ENCODE data around the gene SPHK2.

SPHK2 gene

DNA sequence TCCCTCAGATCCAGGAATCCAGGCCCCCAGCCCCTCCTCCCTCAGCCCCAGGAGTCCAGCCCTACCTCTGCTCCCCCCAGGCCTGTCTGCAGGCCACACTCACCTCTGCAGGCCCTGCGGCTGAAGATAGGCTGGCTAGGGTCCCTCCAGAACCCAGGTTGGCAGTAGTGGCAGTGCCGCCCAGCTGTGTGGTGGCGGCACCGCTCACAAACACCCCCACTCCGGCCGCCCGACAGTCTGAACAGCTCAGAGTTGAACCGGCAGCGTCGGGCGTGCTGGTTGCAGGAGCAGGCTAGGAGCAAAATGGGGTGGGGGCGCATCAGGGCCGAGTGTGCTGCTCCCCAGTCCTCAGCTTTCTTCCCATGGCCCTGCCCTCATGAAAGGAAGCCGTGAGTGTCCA, 45.2 kb downstream of the SPHK2 start:
- Histone ChIP-seq H3K4me1 (ENCODE audit: control insufficient read depth, insufficient read depth, low read length) (no peaks in the 10 kb centered on the region), H3K4me3 (ENCODE audit: low read depth, low read length) (no peak overlapping the region), H3K9ac (ENCODE audit: low read depth, low read length) (no peak overlapping the region), H3K27me3 (ENCODE audit: control insufficient read depth, insufficient read depth, low read length) (no peaks in the 10 kb centered on the region), H3K27ac (ENCODE audit: low read depth, low read length) (no peak overlapping the region), H3K36me3 (ENCODE audit: control insufficient read depth, insufficient read depth, low read length) (no peaks in the 10 kb centered on the region), H3K9me3 (ENCODE audit: control insufficient read depth, insufficient read depth, low read length) (peaks cover 4% of the 10 kb centered on the region; the same call in 1 of the 2 replicates)

DNA sequence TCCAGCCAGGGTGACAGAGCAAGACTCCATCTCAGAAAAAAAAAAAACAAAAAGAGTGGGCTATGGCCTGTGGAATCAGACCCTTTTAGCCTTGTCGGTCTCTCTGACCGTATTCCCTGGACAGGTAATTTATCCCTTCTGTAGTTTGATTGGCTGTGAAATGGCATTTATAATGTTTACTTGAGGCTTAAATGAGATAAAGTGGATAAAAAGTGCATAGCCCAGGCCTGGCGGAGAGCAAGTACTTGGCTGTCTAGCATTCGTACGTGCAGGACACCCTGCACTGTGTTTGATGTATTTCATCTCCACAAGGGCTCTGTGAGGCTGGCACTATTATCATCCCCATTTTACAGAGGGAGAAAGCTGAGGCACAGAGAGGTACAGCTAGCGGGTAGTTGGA, 46.5 kb downstream of the SPHK2 start:
- Histone ChIP-seq H3K27me3 (ENCODE audit: control insufficient read depth, insufficient read depth, low read length) (no peaks in the 10 kb centered on the region), H3K36me3 (ENCODE audit: control insufficient read depth, insufficient read depth, low read length) (no peaks in the 10 kb centered on the region), H3K4me1 (ENCODE audit: control insufficient read depth, insufficient read depth, low read length) (no peaks in the 10 kb centered on the region), H3K9me3 (ENCODE audit: control insufficient read depth, insufficient read depth, low read length) (peaks cover 2% of the 10 kb centered on the region; the same call in 1 of the 2 replicates), H3K9ac (ENCODE audit: low read depth, low read length) (no peak overlapping the region), H3K4me3 (ENCODE audit: low read depth, low read length) (no peak overlapping the region), H3K27ac (ENCODE audit: low read depth, low read length) (no peak overlapping the region)

GRCh38 chr19:48668332-48668731, 49.0 kb downstream of the SPHK2 start:
- H3K9ac ChIP-seq (ENCODE audit: low read depth, low read length): no peak overlapping the region
- H3K9me3 ChIP-seq (ENCODE audit: control insufficient read depth, insufficient read depth, low read length): no peaks in the 10 kb centered on the region
- H3K27ac ChIP-seq (ENCODE audit: low read depth, low read length): no peak overlapping the region
- no peak overlapping the region for H3K4me3 ChIP-seq (ENCODE audit: low read depth, low read length)
- peaks cover 3% of the 10 kb centered on the region; the same call in 1 of the 2 replicates for H3K4me1 ChIP-seq (ENCODE audit: control insufficient read depth, insufficient read depth, low read length)
- H3K27me3 ChIP-seq (ENCODE audit: control insufficient read depth, insufficient read depth, low read length): no peaks in the 10 kb centered on the region
- H3K36me3 ChIP-seq (ENCODE audit: control insufficient read depth, insufficient read depth, low read length): no peaks in the 10 kb centered on the region

DNA sequence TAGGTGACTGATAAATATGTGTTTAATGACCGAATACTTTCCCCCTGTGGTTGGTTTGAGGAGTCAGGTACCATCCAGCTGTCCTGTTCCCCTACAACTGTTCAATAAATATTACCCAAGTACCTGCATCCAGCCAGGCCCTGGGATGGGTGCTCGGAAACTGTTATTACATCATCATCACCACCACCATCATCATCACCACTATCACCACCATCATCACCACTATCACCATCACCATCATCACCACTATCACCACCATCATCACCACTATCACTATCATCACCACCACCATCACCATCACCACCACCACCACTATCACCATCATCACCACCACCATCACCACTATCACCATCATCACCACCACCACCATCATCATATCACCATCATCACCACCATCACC, 49.5 kb downstream of the SPHK2 start:
- H3K27me3 ChIP-seq (ENCODE audit: control insufficient read depth, insufficient read depth, low read length): 0 out of 2 replicates have a peak, but pooled peaks cover 3% of the 10 kb centered on the region
- H3K9ac ChIP-seq (ENCODE audit: low read depth, low read length): no peak overlapping the region
- no peak overlapping the region for H3K27ac ChIP-seq (ENCODE audit: low read depth, low read length)
- H3K4me1 ChIP-seq (ENCODE audit: control insufficient read depth, insufficient read depth, low read length): peaks cover 7% of the 10 kb centered on the region
- H3K9me3 ChIP-seq (ENCODE audit: control insufficient read depth, insufficient read depth, low read length): no peaks in the 10 kb centered on the region
- H3K4me3 ChIP-seq (ENCODE audit: low read depth, low read length): no peak overlapping the region
- H3K36me3 ChIP-seq (ENCODE audit: control insufficient read depth, insufficient read depth, low read length): no peaks in the 10 kb centered on the region

DNA sequence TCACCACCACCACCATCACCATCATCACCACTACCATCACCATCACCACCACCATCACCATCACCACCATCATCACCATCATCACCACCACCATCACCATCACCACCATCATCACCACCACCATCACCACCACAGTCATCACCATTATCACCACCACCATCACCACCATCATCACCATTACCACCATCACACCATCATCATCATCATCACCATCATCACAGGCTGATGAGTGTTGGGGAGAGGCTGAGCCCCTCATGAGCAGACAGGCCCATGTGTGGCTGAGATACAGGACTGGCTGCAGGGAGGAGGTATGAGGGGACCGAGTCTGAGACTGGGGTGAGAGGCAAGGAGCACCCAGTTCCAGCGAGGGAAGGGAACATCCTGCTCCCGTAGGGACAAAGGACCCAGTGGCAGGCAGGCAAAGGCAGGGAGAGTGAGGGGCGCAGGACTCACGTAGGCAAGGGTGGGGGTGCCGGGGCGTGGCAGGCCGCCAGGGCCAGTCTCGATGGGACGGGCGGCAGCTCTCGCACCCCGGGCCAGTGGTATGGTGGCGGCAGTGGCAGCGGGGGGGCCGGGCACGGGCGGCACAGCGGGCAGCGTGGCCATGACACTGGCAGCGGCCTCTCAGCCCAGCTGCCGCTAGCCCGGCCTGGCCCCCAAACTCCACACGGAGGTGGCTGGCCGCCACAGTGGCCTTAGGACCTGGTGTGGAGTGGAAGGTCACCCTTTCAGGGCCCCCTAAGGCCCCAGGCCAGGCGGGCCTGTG, 50.8 kb downstream of the SPHK2 start:
- Histone ChIP-seq H3K9me3 (ENCODE audit: control insufficient read depth, insufficient read depth, low read length) (no peaks in the 10 kb centered on the region), H3K27me3 (ENCODE audit: control insufficient read depth, insufficient read depth, low read length) (0 out of 2 replicates have a peak, but pooled peaks cover 8% of the 10 kb centered on the region), H3K27ac (ENCODE audit: low read depth, low read length) (no peak overlapping the region), H3K9ac (ENCODE audit: low read depth, low read length) (no peak overlapping the region), H3K4me1 (ENCODE audit: control insufficient read depth, insufficient read depth, low read length) (peaks cover 20% of the 10 kb centered on the region), H3K4me3 (ENCODE audit: low read depth, low read length) (no peak overlapping the region), H3K36me3 (ENCODE audit: control insufficient read depth, insufficient read depth, low read length) (no peaks in the 10 kb centered on the region)

GRCh38 chr19:48670699-48671445, 51.6 kb downstream of the SPHK2 start:
- no peak overlapping the region for H3K4me3 ChIP-seq (ENCODE audit: low read depth, low read length)

GRCh38 chr19:48671446-48671995, 52.2 kb downstream of the SPHK2 start:
- Histone ChIP-seq H3K9me3 (ENCODE audit: control insufficient read depth, insufficient read depth, low read length) (no peaks in the 10 kb centered on the region), H3K27me3 (ENCODE audit: control insufficient read depth, insufficient read depth, low read length) (0 out of 2 replicates have a peak, but pooled peaks cover 8% of the 10 kb centered on the region), H3K4me3 (ENCODE audit: low read depth, low read length) (no peak overlapping the region), H3K9ac (ENCODE audit: low read depth, low read length) (no peak overlapping the region), H3K36me3 (ENCODE audit: control insufficient read depth, insufficient read depth, low read length) (no peaks in the 10 kb centered on the region), H3K4me1 (ENCODE audit: control insufficient read depth, insufficient read depth, low read length) (peaks cover 22% of the 10 kb centered on the region), H3K27ac (ENCODE audit: low read depth, low read length) (no peak overlapping the region)

More at GRCh38 chr19:48670699-48671445, 51.6 kb downstream of the SPHK2 start:
- Histone ChIP-seq H3K27ac (ENCODE audit: low read depth, low read length) (no peak overlapping the region), H3K4me1 (ENCODE audit: control insufficient read depth, insufficient read depth, low read length) (peaks cover 22% of the 10 kb centered on the region), H3K9me3 (ENCODE audit: control insufficient read depth, insufficient read depth, low read length) (no peaks in the 10 kb centered on the region), H3K27me3 (ENCODE audit: control insufficient read depth, insufficient read depth, low read length) (0 out of 2 replicates have a peak, but pooled peaks cover 8% of the 10 kb centered on the region), H3K36me3 (ENCODE audit: control insufficient read depth, insufficient read depth, low read length) (no peaks in the 10 kb centered on the region), H3K9ac (ENCODE audit: low read depth, low read length) (no peak overlapping the region)

- Histone ChIP-seq H3K4me3 (ENCODE audit: low read depth, low read length) (no peak within 1 kb of the TSS; the same call in 1 of the 2 replicates), H3K4me1 (ENCODE audit: control insufficient read depth, insufficient read depth, low read length) (peaks cover 22% of the 10 kb centered on the region), H3K9me3 (ENCODE audit: control insufficient read depth, insufficient read depth, low read length) (no peaks in the 10 kb centered on the region), H3K27ac (ENCODE audit: low read depth, low read length) (no peak within 1 kb of the TSS), H3K36me3 (ENCODE audit: control insufficient read depth, insufficient read depth, low read length) (no peaks in the 10 kb centered on the region), H3K9ac (ENCODE audit: low read depth, low read length) (no peak within 1 kb of the TSS), H3K27me3 (ENCODE audit: control insufficient read depth, insufficient read depth, low read length) (0 out of 2 replicates have a peak, but pooled peaks cover 8% of the 10 kb centered on the region)
Observed at GRCh38 chr19:48672994-48673393, 53.7 kb downstream of the SPHK2 start, which contains the start of gene NTN5. Gene NTN5 (minus strand): TSS chr19:48673017. CDS start chr19:48670986, 2,031 bp downstream.

- Histone ChIP-seq H3K9ac (ENCODE audit: low read depth, low read length) (no peak overlapping the region), H3K27me3 (ENCODE audit: control insufficient read depth, insufficient read depth, low read length) (0 out of 2 replicates have a peak, but pooled peaks cover 8% of the 10 kb centered on the region), H3K4me3 (ENCODE audit: low read depth, low read length) (no peak overlapping the region; the same call in 1 of the 2 replicates), H3K36me3 (ENCODE audit: control insufficient read depth, insufficient read depth, low read length) (no peaks in the 10 kb centered on the region), H3K9me3 (ENCODE audit: control insufficient read depth, insufficient read depth, low read length) (no peaks in the 10 kb centered on the region), H3K4me1 (ENCODE audit: control insufficient read depth, insufficient read depth, low read length) (peaks cover 22% of the 10 kb centered on the region), H3K27ac (ENCODE audit: low read depth, low read length) (no peak overlapping the region)
Observed at GRCh38 chr19:48673436-48674100, 54.3 kb downstream of the SPHK2 start.

- no peak overlapping the region for H3K27ac ChIP-seq (ENCODE audit: low read depth, low read length)
- H3K36me3 ChIP-seq (ENCODE audit: control insufficient read depth, insufficient read depth, low read length): no peaks in the 10 kb centered on the region
- no peak overlapping the region; the same call in 1 of the 2 replicates for H3K4me3 ChIP-seq (ENCODE audit: low read depth, low read length)
- 0 out of 2 replicates have a peak, but pooled peaks cover 8% of the 10 kb centered on the region for H3K27me3 ChIP-seq (ENCODE audit: control insufficient read depth, insufficient read depth, low read length)
- peaks cover 22% of the 10 kb centered on the region for H3K4me1 ChIP-seq (ENCODE audit: control insufficient read depth, insufficient read depth, low read length)
- no peaks in the 10 kb centered on the region for H3K9me3 ChIP-seq (ENCODE audit: control insufficient read depth, insufficient read depth, low read length)
- no peak overlapping the region for H3K9ac ChIP-seq (ENCODE audit: low read depth, low read length)
Observed at GRCh38 chr19:48674216-48674809, 55.0 kb downstream of the SPHK2 start.
